DOHH2 (cell line): ENCODE measurements around the gene CTIF.

Experiments
- CTCF ChIP-seq: fragments of 200-600 bp; sonication (generic); IDR thresholded peaks from one replicate; pipeline ENCODE4 v1.5.1; 2014; ENCODE audit warnings: antibody characterized with exemption, mild to moderate bottlenecking, low read depth, low read length; ENCODE audit not compliant: poor library complexity, severe bottlenecking
- EZH2phosphoT487 ChIP-seq: fragments of 200-600 bp; sonication (generic); IDR thresholded peaks from 2 replicates; pipeline ENCODE4 v1.6.1; 2017; ENCODE audit warnings: borderline replicate concordance, mild to moderate bottlenecking, antibody characterized with exemption, low read length, moderate library complexity, mixed read lengths

DNA sequence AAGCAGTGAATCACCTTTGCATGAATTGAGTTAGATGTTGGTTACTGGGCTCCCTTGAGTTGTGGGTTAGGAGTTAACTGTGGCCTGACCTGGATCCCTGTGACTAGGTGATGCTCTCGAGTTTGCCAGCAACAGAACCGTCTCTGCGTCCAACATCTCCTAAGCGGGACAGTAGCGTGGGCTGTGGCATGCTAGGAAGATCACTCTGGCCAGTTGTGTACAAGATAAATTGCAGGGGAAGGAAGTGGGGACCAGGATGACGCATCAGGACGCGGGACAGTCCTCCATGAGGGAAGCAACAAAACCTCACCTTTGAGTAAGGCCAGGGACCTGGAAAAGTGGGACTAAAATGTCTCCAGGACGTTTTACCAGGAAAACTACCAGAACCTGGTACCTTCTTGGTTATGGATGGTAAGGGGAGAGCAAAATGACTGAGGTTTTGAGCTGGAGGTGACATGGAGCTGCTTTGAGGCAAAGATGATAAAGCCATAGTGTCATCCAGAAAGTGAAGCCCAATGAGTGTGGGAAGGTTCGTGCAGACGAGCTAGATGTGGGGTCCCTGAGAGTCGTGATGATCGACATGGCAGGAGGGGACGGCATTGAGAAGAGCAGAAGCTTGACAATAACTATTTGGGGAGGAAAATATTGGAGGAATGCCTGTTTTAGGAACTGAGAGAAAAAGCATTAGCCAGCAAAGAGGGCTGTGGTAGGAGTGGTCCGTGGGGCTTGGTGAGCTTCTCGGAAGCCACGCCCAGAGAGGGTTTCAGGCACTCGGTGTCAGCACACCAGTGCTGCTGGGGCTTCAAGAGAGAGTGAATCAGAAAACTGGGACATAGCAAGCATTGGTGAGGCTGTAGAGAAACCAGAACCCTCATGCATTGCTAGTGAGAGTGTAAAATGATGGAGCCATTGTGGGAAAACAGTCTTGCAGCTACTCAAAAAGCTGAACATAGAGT, 316.9 kb downstream of the CTIF start:
- TF ChIP-seq CTCF = no peak
- TF ChIP-seq EZH2phosphoT487 = no peak
